Mesenchymal stem cell (in vitro differentiated cells and primary cell): Measurements from ENCODE around the gene DPH2. TPM values are rescaled to one million over a fixed set of nuclear protein-coding genes. Genes with fewer than 3 reads are reported as not detected.

Experiments
- DNase-seq: peaks from one replicate; pipeline ENCODE4 v3.0.0-alpha.2; 2013
- H2AFZ ChIP-seq: one replicate; pipeline ENCODE4 v1.6.1; 2013; ENCODE audit warnings: low read depth, mild to moderate bottlenecking, control low read depth, inconsistent platforms, low read length, moderate library complexity
- H2AK5ac ChIP-seq: 2 replicates; pipeline ENCODE4 v1.6.1; 2013; ENCODE audit warnings: low read length, moderate library complexity, mild to moderate bottlenecking, inconsistent platforms; ENCODE audit not compliant: severe bottlenecking
- H2BK120ac ChIP-seq: one replicate; pipeline ENCODE4 v1.6.1; 2013; ENCODE audit warnings: low read depth, mild to moderate bottlenecking, inconsistent platforms, low read length, moderate library complexity
- H2BK12ac ChIP-seq, 2 experiments: one replicate each; pipeline ENCODE4 v1.6.1; 2013; ENCODE audit warnings: inconsistent platforms in 2 of 2, low read length in 2 of 2, mild to moderate bottlenecking in 2 of 2, moderate library complexity in 2 of 2, control low read depth in 1 of 2
- H2BK15ac ChIP-seq: one replicate; pipeline ENCODE4 v1.6.1; 2013; ENCODE audit warnings: mild to moderate bottlenecking, low read depth, inconsistent platforms; ENCODE audit not compliant: poor library complexity, severe bottlenecking
- H2BK5ac ChIP-seq: 2 replicates; pipeline ENCODE4 v1.6.1; 2013; ENCODE audit warnings: low read depth, mild to moderate bottlenecking, low read length, control low read depth, inconsistent platforms; ENCODE audit not compliant: poor library complexity, severe bottlenecking
- H3K14ac ChIP-seq, 2 experiments: one replicate each; pipeline ENCODE4 v1.6.1; 2013; ENCODE audit warnings: inconsistent platforms in 2 of 2, low read length in 2 of 2, control low read depth in 1 of 2, mild to moderate bottlenecking in 1 of 2, moderate library complexity in 1 of 2
- H3K18ac ChIP-seq, 2 experiments: one replicate each; pipeline ENCODE4 v1.6.1; 2013; ENCODE audit warnings: inconsistent platforms in 2 of 2, low read length in 2 of 2, control low read depth in 1 of 2, low read depth in 1 of 2, mild to moderate bottlenecking in 1 of 2
- H3K23ac ChIP-seq, 2 experiments: one replicate each; pipeline ENCODE4 v1.6.1; 2013; ENCODE audit warnings: inconsistent platforms in 2 of 2, low read length in 2 of 2, mild to moderate bottlenecking in 2 of 2, moderate library complexity in 2 of 2, control low read depth in 1 of 2
- H3K27ac ChIP-seq: 2 replicates; pipeline ENCODE4 v1.5.1; 2013; ENCODE audit warnings: mild to moderate bottlenecking, moderate library complexity, low read length, control low read depth, inconsistent platforms; ENCODE audit not compliant: poor library complexity, severe bottlenecking
- H3K27me3 ChIP-seq, 2 experiments: 2 replicates each; pipeline versions ENCODE4 v1.6.1 to v1.7.0; 2013; ENCODE audit warnings: low read length in 2 of 2, mild to moderate bottlenecking in 2 of 2, moderate library complexity in 2 of 2, control low read depth in 1 of 2, inconsistent platforms in 1 of 2; ENCODE audit not compliant: control insufficient read depth in 1 of 2, insufficient read depth in 1 of 2
- H3K36me3 ChIP-seq, 2 experiments: 2 replicates each; pipeline versions ENCODE4 v1.6.1 to v1.7.0; 2013; ENCODE audit warnings: low read length in 2 of 2, control low read depth in 1 of 2, inconsistent platforms in 1 of 2, low read depth in 1 of 2, mild to moderate bottlenecking in 1 of 2; ENCODE audit not compliant: insufficient read depth in 2 of 2, control insufficient read depth in 1 of 2
- H3K4ac ChIP-seq, 2 experiments: one replicate each; pipeline ENCODE4 v1.6.1; 2013; ENCODE audit warnings: inconsistent platforms in 2 of 2, low read length in 2 of 2, mild to moderate bottlenecking in 2 of 2, moderate library complexity in 2 of 2, control low read depth in 1 of 2, low read depth in 1 of 2
- H3K4me1 ChIP-seq: 2 replicates; pipeline ENCODE4 v1.6.1; 2013; ENCODE audit warnings: low read depth, low read length, control low read depth; ENCODE audit not compliant: control insufficient read depth, insufficient read depth
- H3K4me2 ChIP-seq: 2 replicates; pipeline ENCODE4 v1.6.1; 2013; ENCODE audit warnings: low read length, mild to moderate bottlenecking, inconsistent platforms; ENCODE audit not compliant: poor library complexity, severe bottlenecking
- H3K4me3 ChIP-seq, 2 experiments: 2 replicates each; pipeline versions ENCODE4 v1.5.1 to v1.7.0; 2013; ENCODE audit warnings: low read length in 2 of 2, mild to moderate bottlenecking in 2 of 2, control low read depth in 1 of 2, low read depth in 1 of 2; ENCODE audit not compliant: insufficient read depth in 1 of 2
- H3K79me1 ChIP-seq: replicated peaks from 2 replicates; pipeline ENCODE4 v1.6.1; 2013; ENCODE audit warnings: mild to moderate bottlenecking, control low read depth, low read length, inconsistent platforms; ENCODE audit not compliant: poor library complexity, severe bottlenecking
- H3K9ac ChIP-seq: 2 replicates; pipeline ENCODE4 v1.7.0; 2013; ENCODE audit warnings: mild to moderate bottlenecking, low read length, moderate library complexity
- H3K9me3 ChIP-seq: 2 replicates; pipeline ENCODE4 v1.7.0; 2013; ENCODE audit warnings: mild to moderate bottlenecking, low read length; ENCODE audit not compliant: control insufficient read depth
- H4K8ac ChIP-seq: one replicate; pipeline ENCODE4 v1.6.1; 2013; ENCODE audit warnings: inconsistent platforms, mild to moderate bottlenecking, low read length, moderate library complexity
- H4K91ac ChIP-seq: one replicate; pipeline ENCODE4 v1.6.1; 2013; ENCODE audit warnings: mild to moderate bottlenecking, low read length, inconsistent platforms
- WGBS: methylation state at CpG from one replicate; pipeline ENCODE4 v1.1.7; 2013; ENCODE audit warnings: mixed read lengths; 5-methylcytosine and 5-hydroxymethylcytosine counted together
- polyA plus RNA-seq, 2 experiments: library from polyadenylated mRNA; stranded (reverse); fragments of 200-250 nt; gene quantifications; one replicate each; pipeline ENCODE4 v1.2.3, GENCODE V29; 2013

Gene DPH2
- polyA plus RNA-seq (2013, experiment 1 of 2): 8.8 TPM
- 9.0 TPM for polyA plus RNA-seq (2013, experiment 2 of 2)

- H3K9me3 ChIP-seq: no peaks in the 10 kb centered on the region
- no peak within 1 kb of the TSS for H2BK12ac ChIP-seq
- peak within 1 kb of the TSS; percentile 92 for H3K9ac ChIP-seq
- no peak within 1 kb of the TSS for H3K23ac ChIP-seq
- H3K14ac ChIP-seq: no peak within 1 kb of the TSS
- H3K79me1 ChIP-seq: peaks cover 22% of the 10 kb centered on the region
- peaks cover 46 to 52% of the 10 kb centered on the region in 2 experiments for H3K36me3 ChIP-seq
- no peak within 1 kb of the TSS for H2BK15ac ChIP-seq
- no peak within 1 kb of the TSS for H2BK120ac ChIP-seq
- H3K27me3 ChIP-seq: no peaks in the 10 kb centered on the region
- peak within 1 kb of the TSS; percentile 89 for H4K8ac ChIP-seq
- H3K4ac ChIP-seq: no peak within 1 kb of the TSS
- WGBS: 2% methylated on average over 43 of the region's 47 CpGs
- peak within 1 kb of the TSS; percentile 87 to 100 for H3K4me3 ChIP-seq
- H3K18ac ChIP-seq: no peak within 1 kb of the TSS
- H2AFZ ChIP-seq: peak within 1 kb of the TSS; percentile 15
- peak within 1 kb of the TSS; percentile 18 for H4K91ac ChIP-seq
- no peak within 1 kb of the TSS for H2AK5ac ChIP-seq
- H3K27ac ChIP-seq: no peak within 1 kb of the TSS
- no peak within 1 kb of the TSS for H2BK5ac ChIP-seq
- H3K4me1 ChIP-seq: peaks cover 13% of the 10 kb centered on the region
- peak within 1 kb of the TSS; percentile 91 for H3K4me2 ChIP-seq
- peak; percentile 97 for DNase-seq
These were observed at the start of gene DPH2 for GRCh38 chr1:43969746-43970466. DPH2 (plus strand) TSS chr1:43970010; CDS start chr1:43970176, 166 bp downstream.

- no peaks in the 10 kb centered on the region for H3K9me3 ChIP-seq
- no peak overlapping the region for H2BK12ac ChIP-seq
These were observed 48.8 kb upstream of the DPH2 start for GRCh38 chr1:43921022-43921421.

DNA sequence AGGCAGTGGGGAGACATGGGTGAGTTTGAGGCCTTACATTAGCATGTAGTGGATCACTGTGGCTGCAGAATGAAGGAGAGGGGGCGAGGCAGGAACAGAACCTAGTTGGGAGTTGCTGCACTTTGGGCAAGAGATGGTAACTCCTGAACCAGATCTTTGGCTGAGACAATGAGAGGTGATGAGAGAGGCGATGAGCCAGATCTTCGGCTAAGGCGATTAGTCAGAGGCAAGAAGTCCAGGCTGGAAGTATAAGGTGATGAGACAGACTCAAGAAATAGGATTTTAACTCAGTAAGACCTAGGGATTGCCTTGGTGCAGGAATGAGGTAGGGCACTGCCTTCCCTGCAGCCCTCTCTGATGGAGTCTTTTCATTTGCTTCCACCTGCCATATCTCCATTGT is 45.3 kb upstream of the DPH2 start:
- H3K4ac ChIP-seq: no peak overlapping the region
- no peak overlapping the region for H3K4me2 ChIP-seq
- no peak overlapping the region for H3K4me3 ChIP-seq
- H2BK15ac ChIP-seq: no peak overlapping the region
- no peak overlapping the region for H3K18ac ChIP-seq
- H3K9ac ChIP-seq: no peak overlapping the region
- H3K36me3 ChIP-seq: peaks cover 18 to 23% of the 10 kb centered on the region in 2 experiments
- H2AFZ ChIP-seq: no peak overlapping the region
- H2AK5ac ChIP-seq: no peak overlapping the region
- H4K8ac ChIP-seq: no peak overlapping the region
- peaks cover 7% of the 10 kb centered on the region for H3K4me1 ChIP-seq
- no peaks in the 10 kb centered on the region for H3K79me1 ChIP-seq
- DNase-seq: no peak
- H3K23ac ChIP-seq: no peak overlapping the region
- H2BK5ac ChIP-seq: no peak overlapping the region
- H2BK120ac ChIP-seq: no peak overlapping the region
- H3K9me3 ChIP-seq: no peaks in the 10 kb centered on the region
- no peak overlapping the region for H2BK12ac ChIP-seq
- no peak overlapping the region for H3K27ac ChIP-seq
- 72% methylated on average over 4 of the region's 4 CpGs for WGBS
- no peak overlapping the region for H4K91ac ChIP-seq
- no peaks in the 10 kb centered on the region for H3K27me3 ChIP-seq
- no peak overlapping the region for H3K14ac ChIP-seq

More at GRCh38 chr1:43921022-43921421, 48.8 kb upstream of the DPH2 start:
- no peak overlapping the region for H2AK5ac ChIP-seq
- H4K91ac ChIP-seq: no peak overlapping the region
- H3K9ac ChIP-seq: no peak overlapping the region
- no peak overlapping the region for H2BK120ac ChIP-seq
- no peak overlapping the region for H3K4ac ChIP-seq
- H3K36me3 ChIP-seq: peaks cover 11 to 21% of the 10 kb centered on the region in 2 experiments
- H2BK15ac ChIP-seq: no peak overlapping the region
- H3K23ac ChIP-seq: no peak overlapping the region
- H3K18ac ChIP-seq: no peak overlapping the region
- H3K79me1 ChIP-seq: no peaks in the 10 kb centered on the region
- H3K27me3 ChIP-seq: no peaks in the 10 kb centered on the region
- H3K4me1 ChIP-seq: peaks cover 6% of the 10 kb centered on the region
- DNase-seq: no peak
- no peak overlapping the region for H3K14ac ChIP-seq
- no peak overlapping the region for H3K27ac ChIP-seq
- no peak overlapping the region for H4K8ac ChIP-seq
- no peak overlapping the region for H2AFZ ChIP-seq
- no peak overlapping the region for H2BK5ac ChIP-seq
- H3K4me2 ChIP-seq: no peak overlapping the region
- WGBS: 89% methylated on average over 6 of the region's 6 CpGs
- H3K4me3 ChIP-seq: no peak overlapping the region

DNA sequence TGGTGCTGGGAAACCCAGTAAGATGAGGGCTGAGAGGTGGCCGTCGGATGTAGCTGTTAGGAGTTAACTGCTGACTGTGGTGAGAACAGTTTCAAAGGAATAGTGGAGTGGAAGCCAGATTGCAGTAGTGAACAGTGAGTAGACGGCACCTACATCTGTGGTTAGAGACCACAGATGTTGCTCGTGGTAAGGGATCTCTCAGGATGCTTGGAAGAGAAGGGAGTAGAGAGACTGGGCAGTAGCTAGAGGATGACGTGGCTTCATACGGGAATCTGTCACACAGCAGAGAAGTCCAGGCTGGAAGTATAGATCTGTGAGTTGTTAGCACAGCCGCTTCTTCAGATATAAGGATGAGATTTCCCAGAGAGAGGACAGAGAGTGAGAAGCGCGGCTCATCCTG is 44.0 kb upstream of the DPH2 start:
- H3K9ac ChIP-seq: no peak overlapping the region
- H3K14ac ChIP-seq: no peak overlapping the region
- H2AK5ac ChIP-seq: no peak overlapping the region
- H3K9me3 ChIP-seq: peaks cover 5% of the 10 kb centered on the region
- H3K4me3 ChIP-seq: no peak overlapping the region
- no peak overlapping the region for H2BK5ac ChIP-seq
- H3K18ac ChIP-seq: no peak overlapping the region
- no peak overlapping the region for H3K23ac ChIP-seq
- no peak overlapping the region for H2BK120ac ChIP-seq
- peaks cover 11% of the 10 kb centered on the region for H3K4me1 ChIP-seq
- H3K36me3 ChIP-seq: peaks cover 21 to 25% of the 10 kb centered on the region in 2 experiments
- H2BK15ac ChIP-seq: no peak overlapping the region
- H4K8ac ChIP-seq: no peak overlapping the region
- H3K4me2 ChIP-seq: no peak overlapping the region
- no peak overlapping the region for H4K91ac ChIP-seq
- DNase-seq: no peak
- WGBS: 96% methylated on average over 9 of the region's 9 CpGs
- H3K27me3 ChIP-seq: no peaks in the 10 kb centered on the region
- H2BK12ac ChIP-seq: no peak overlapping the region
- H3K27ac ChIP-seq: no peak overlapping the region
- no peak overlapping the region for H2AFZ ChIP-seq
- H3K4ac ChIP-seq: no peak overlapping the region
- no peaks in the 10 kb centered on the region for H3K79me1 ChIP-seq
